ENCODE data around the gene KCNAB1.

The KCNAB1 gene

DNA sequence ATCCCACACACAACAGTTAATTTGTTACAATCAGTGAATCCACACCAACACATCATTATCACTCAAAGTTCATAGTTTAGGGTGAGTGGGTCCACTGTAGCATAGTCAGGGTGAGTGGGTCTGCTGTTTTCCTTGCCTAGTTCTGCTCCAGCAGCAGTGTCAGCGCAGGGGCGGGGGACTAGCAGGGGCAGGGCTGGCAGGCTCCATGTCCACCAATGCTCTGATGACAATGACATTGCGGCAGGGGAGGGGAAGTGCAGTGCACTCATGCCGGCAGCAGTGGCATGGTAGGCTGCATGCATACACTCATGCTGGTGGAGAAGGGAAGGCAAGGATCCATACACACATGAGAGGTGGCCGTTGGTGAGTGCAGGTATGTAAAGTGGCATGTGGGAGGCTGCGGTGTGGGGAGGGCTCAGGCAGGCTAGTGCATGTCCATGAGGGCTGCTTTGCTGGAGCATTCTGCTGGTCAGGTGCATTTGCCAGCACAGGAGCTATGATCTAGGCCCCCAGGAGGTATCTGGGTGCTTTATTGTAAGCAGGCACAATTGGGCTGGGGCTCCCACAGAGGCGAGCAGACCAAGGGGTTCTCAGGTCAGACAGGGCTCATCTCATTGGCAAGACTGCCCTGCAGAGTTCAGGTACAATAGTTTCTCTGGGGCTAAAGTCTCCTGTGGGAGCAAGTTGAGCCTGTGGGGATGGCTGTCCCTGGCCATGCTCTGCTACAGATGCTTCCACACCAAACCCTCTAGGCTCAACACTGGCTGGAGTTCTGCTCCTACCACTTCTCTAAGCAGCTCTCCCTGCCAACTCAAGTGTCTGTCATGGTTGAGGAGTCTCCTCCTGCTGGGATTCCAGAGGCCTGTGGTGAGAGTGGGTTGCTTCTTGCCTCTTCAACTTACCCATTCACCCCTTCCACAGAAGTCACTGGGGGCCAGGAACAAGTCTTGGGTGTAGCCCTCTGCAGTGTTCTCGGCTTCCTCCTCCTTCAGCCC is 81.3 kb downstream of the KCNAB1 start:
- POLR2A ChIA-PET: no interaction called here
- TF ChIP-seq LEF1 (IDR thresholded peaks at IDR 0.05; ENCODE audit: borderline replicate concordance) (no peak), NFRKB (IDR thresholded peaks at IDR 0.05) (no peak), SP1 (IDR thresholded peaks at IDR 0.05) (no peak), FOXA1 (IDR thresholded peaks at IDR 0.05) (no peak), HDGF (IDR thresholded peaks at IDR 0.05; ENCODE audit: borderline replicate concordance) (no peak), ARNT (IDR thresholded peaks at IDR 0.05) (no peak), L3MBTL2 (conservative IDR thresholded peaks at IDR 0.05) (no peak), TARDBP (IDR thresholded peaks at IDR 0.05) (no peak), CTBP1 (IDR thresholded peaks at IDR 0.05; ENCODE audit: borderline replicate concordance) (no peak), FOXM1 (IDR thresholded peaks at IDR 0.05; ENCODE audit: borderline replicate concordance) (no peak), ZNF384 (IDR thresholded peaks at IDR 0.05) (no peak), ELF4 (IDR thresholded peaks at IDR 0.05) (no peak), FOXK2 (IDR thresholded peaks at IDR 0.05) (no peak)
- TF ChIP-seq, protein P1, sequence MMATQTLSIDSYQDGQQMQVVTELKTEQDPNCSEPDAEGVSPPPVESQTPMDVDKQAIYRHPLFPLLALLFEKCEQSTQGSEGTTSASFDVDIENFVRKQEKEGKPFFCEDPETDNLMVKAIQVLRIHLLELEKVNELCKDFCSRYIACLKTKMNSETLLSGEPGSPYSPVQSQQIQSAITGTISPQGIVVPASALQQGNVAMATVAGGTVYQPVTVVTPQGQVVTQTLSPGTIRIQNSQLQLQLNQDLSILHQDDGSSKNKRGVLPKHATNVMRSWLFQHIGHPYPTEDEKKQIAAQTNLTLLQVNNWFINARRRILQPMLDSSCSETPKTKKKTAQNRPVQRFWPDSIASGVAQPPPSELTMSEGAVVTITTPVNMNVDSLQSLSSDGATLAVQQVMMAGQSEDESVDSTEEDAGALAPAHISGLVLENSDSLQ (IDR thresholded peaks at IDR 0.05): no peak
- CTCF ChIA-PET: no interaction called here
- no peak for DNase-seq (ENCODE audit: extremely low spot score)

DNA sequence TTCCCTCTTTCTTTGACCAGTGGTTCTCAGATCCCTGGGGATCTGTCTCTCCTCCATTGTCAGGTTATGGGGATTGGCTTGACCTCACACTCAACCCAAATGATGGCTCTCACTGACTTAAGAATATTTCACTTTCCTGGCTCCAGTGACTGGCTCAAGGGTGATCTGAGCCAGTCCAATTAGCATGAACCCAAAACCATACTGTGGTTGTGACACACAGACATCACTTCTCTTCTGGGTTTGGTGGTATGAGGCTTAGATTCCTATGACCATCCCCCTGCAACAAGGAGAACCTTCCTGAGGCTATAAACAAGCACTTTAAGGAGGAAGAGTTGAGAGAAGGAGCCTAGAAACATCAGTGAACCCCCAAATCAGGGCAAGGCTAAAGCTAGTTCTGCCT is 85.8 kb downstream of the KCNAB1 start:
- TF ChIP-seq BHLHE40 (IDR thresholded peaks at IDR 0.05; ENCODE audit: borderline replicate concordance): no peak
- TF ChIP-seq FOXK2 (IDR thresholded peaks at IDR 0.05): no peak
- no peak for TF ChIP-seq LEF1 (IDR thresholded peaks at IDR 0.05; ENCODE audit: borderline replicate concordance)
- no peak for TF ChIP-seq FOXM1 (IDR thresholded peaks at IDR 0.05; ENCODE audit: borderline replicate concordance)
- TF ChIP-seq, protein P1 (IDR thresholded peaks at IDR 0.05): no peak
- TF ChIP-seq SUZ12 (IDR thresholded peaks at IDR 0.05): no peak
- no peak for TF ChIP-seq ZNF384 (IDR thresholded peaks at IDR 0.05)
- no peak for TF ChIP-seq CTBP1 (IDR thresholded peaks at IDR 0.05; ENCODE audit: borderline replicate concordance)
- TF ChIP-seq ARNT (IDR thresholded peaks at IDR 0.05): no peak
- TF ChIP-seq L3MBTL2 (conservative IDR thresholded peaks at IDR 0.05): no peak
- no peak for TF ChIP-seq NFRKB (IDR thresholded peaks at IDR 0.05)
- no peak for TF ChIP-seq TARDBP (IDR thresholded peaks at IDR 0.05)
- no peak for TF ChIP-seq ELF4 (IDR thresholded peaks at IDR 0.05)
- DNase-seq (ENCODE audit: extremely low spot score): no peak
- ChIA-PET CTCF (no interaction called here), POLR2A (no interaction called here)

DNA sequence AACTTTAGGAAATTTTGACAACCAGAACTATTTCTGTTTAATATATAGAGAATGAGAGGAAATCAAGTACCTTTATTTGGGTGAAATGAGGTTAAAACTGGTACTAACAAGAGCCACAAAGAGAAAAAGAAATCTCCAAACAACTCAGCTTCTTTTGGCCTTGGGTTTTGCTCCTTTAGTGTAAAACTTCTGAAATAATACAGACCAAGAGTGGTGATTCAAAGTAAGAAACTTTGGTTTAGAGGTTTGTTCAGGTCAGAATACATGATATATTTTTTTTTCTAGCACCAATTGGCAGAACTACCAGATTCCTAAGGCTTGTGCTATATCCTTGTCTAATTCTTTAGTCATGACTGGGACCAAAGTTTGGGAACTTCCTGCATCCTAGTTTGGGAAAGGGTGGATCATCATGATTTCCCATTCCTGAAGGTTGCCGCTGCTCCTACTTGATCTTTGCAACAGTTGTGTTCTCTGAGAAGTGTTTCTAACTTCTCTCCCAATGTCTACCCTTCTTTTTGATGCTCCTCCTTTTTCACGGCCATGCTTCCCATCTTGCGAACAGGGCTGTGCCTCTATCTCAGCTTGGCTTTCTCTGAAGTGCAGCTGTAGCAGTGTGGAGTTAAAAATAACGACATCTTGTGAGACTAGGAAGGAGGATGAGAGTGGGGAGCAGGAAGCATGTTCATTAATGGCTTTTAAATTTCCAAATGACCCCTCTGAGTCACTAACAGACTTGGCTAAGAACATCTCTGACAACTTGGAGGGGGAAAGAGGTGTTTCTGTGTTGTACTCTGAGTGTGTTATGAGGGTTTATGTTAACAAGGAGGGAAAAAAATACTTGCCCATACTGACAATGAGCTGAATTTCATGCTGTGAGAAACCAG is 87.7 kb downstream of the KCNAB1 start:
- DNase-seq (ENCODE audit: extremely low spot score): no peak
- CTCF ChIA-PET: no interaction called here
- POLR2A ChIA-PET: no interaction called here
- TF ChIP-seq CTBP1 (IDR thresholded peaks at IDR 0.05; ENCODE audit: borderline replicate concordance) (no peak), L3MBTL2 (conservative IDR thresholded peaks at IDR 0.05) (no peak), ZNF384 (IDR thresholded peaks at IDR 0.05) (no peak), TARDBP (IDR thresholded peaks at IDR 0.05) (no peak), HDGF (IDR thresholded peaks at IDR 0.05; ENCODE audit: borderline replicate concordance) (no peak), SUZ12 (IDR thresholded peaks at IDR 0.05) (no peak), FOXK2 (IDR thresholded peaks at IDR 0.05) (no peak), ELF4 (IDR thresholded peaks at IDR 0.05) (no peak), FOXA1 (IDR thresholded peaks at IDR 0.05) (no peak), ARNT (IDR thresholded peaks at IDR 0.05) (no peak), SP1 (IDR thresholded peaks at IDR 0.05) (no peak), FOXM1 (IDR thresholded peaks at IDR 0.05; ENCODE audit: borderline replicate concordance) (no peak), BHLHE40 (IDR thresholded peaks at IDR 0.05; ENCODE audit: borderline replicate concordance) (no peak)
- TF ChIP-seq, protein P1 (IDR thresholded peaks at IDR 0.05): no peak

DNA sequence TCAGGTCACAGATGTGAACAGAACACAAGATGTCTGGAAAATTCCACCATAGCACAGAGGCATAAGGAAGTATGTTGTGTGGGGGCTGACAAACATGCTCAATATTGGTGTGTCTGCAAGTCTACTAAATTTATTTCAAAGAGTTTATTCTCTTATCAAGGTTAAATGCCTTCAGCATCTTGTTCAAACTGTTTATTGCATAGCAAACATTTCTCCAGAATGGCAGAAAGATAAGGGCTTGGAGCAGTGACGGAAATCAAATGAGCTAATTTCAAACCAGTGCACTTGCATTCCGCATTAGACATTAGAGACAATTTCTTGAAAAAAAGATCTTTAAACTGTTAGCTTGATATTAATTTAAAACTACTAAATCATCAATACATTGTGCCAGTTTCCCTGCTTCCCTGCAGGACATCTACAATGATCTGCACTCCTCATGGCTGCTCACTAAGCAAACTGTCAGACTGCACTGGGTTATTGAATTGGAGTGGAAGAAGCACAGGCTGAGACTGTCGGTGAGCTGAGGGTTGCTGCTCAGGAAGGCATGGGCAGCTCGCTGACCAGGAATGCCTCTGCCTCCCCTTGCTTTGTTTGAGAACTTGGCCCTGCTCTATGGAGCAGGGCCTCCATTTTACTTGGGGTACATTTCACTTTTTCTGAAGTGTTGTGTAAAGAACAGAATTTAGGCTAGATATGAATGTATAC is 89.4 kb downstream of the KCNAB1 start:
- ChIA-PET CTCF (no interaction called here), POLR2A (no interaction called here)
- no peak for TF ChIP-seq ZNF384 (IDR thresholded peaks at IDR 0.05)
- no peak for TF ChIP-seq FOXM1 (IDR thresholded peaks at IDR 0.05; ENCODE audit: borderline replicate concordance)
- no peak for TF ChIP-seq SUZ12 (IDR thresholded peaks at IDR 0.05)
- no peak for TF ChIP-seq LEF1 (IDR thresholded peaks at IDR 0.05; ENCODE audit: borderline replicate concordance)
- TF ChIP-seq HDGF (IDR thresholded peaks at IDR 0.05; ENCODE audit: borderline replicate concordance): no peak
- TF ChIP-seq, protein P1 (IDR thresholded peaks at IDR 0.05): no peak
- TF ChIP-seq CTBP1 (IDR thresholded peaks at IDR 0.05; ENCODE audit: borderline replicate concordance): no peak
- TF ChIP-seq NFRKB (IDR thresholded peaks at IDR 0.05): no peak
- TF ChIP-seq L3MBTL2 (conservative IDR thresholded peaks at IDR 0.05): no peak
- TF ChIP-seq ELF4 (IDR thresholded peaks at IDR 0.05): no peak
- TF ChIP-seq FOXK2 (IDR thresholded peaks at IDR 0.05): no peak
- no peak for TF ChIP-seq BHLHE40 (IDR thresholded peaks at IDR 0.05; ENCODE audit: borderline replicate concordance)
- no peak for TF ChIP-seq FOXA1 (IDR thresholded peaks at IDR 0.05)
- no peak for TF ChIP-seq ARNT (IDR thresholded peaks at IDR 0.05)
- no peak for TF ChIP-seq TARDBP (IDR thresholded peaks at IDR 0.05)
- DNase-seq (ENCODE audit: extremely low spot score): no peak

Data from HEK293T (cell line).